Right hindlimb (tissue), 1 donor: ENCODE results near the gene MAPK7.
"Not testable (repeated sequence)": the region's sequence is repeated elsewhere in the genome, so short reads cannot be mapped to it uniquely, and the experiment has no call there.

ENCODE experiments used
- DNase-seq: peaks from one replicate; pipeline ENCODE4 v3.0.0-alpha.2; 2018

MAPK7 gene

GRCh38 chr17:19343671-19344151, 34.6 kb upstream of the MAPK7 start:
- peak; percentile 25 for DNase-seq

GRCh38 chr17:19344311-19345066, 33.8 kb upstream of the MAPK7 start:
- peak; percentile 24 for DNase-seq

- peak; percentile 18 for DNase-seq
These were observed 33.2 kb upstream of the MAPK7 start for GRCh38 chr17:19345067-19345460.

DNA sequence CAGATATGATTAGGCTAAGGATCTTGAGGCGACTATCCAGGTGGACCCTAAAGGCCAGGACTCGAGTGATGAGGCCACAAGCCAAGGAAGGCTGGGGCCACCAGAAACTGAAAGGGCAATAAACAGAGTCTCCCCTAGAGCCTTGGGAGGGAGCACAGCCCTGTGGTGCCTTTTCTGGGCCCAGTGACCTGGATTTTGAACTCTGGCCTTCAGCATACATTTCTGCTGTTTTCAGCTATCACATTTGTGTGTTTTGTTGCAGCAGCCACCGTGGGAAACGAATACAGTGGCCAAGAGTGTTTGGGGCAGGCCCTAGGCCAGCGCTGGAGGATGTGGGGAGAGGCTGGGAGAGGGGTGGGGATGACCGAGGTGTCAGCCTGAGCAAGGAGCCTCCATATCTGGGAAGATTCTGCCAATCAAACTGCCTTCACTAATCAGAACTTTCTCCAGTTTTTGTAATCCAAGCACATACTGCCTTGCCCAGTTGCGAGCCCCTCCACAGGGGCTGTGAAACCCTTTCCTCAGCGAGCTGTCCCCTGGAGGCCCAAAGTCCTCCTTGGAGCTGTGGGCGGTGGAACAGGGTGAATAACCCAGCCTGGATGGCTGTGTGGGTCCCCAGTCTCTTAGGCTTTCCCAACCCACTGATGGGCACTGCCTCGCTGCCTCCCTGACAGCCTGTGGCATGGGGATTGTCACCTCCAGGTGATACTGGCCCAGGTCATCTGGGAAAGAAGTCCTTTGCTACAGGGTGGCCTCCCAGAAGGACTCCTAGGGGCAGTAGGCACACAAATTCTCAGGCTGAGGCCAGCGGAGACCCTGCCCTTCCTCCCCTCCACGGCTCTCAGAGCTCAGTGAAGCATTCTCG, 32.6 kb upstream of the MAPK7 start:
- peak; percentile 15 for DNase-seq

DNA sequence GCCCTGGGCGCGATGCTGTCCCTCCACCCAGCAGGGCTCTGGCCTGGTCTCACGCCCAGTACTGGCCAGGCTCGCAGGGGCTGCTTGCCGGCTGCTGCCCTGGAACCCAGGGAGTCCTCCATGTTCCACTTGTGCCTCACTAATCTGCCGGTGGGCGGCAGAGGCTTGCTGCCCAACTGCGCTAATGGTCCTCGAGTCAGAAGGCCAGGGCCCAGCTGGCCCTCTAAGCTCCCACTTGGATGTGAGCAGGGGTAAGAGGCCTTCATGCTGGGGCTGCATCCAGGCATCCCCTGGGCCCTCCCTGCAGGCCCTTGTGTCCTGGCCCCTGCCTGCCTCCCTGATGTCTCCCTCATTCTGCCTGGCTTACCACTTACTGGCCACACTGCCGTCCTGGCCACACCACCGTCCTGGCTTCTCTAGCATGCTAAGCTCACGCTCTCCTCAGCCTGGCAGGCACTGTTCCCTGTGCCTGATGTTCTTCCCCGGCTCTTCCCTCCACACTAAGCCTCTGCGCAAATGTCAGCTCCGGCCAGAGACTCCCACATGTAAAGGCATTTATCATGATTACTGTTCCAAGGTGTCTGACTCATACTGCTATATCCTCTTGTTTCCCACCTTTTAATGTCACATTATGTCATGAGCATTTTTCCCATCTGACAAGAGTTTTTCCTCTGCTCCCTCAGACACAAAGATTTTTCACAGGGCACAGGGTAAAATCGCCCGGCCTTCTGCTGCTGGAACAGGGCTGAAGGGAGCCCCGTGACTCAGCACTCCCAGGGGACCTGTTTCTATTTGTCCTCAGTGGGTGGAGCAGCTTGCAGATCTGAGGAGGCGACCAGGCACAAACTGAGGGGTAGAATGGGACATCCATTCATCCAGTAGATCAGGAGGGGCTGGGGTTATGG, 31.7 kb upstream of the MAPK7 start:
- peak; percentile 76 for DNase-seq

GRCh38 chr17:19347323-19348080, 30.8 kb upstream of the MAPK7 start:
- peak; percentile 21 for DNase-seq

DNA sequence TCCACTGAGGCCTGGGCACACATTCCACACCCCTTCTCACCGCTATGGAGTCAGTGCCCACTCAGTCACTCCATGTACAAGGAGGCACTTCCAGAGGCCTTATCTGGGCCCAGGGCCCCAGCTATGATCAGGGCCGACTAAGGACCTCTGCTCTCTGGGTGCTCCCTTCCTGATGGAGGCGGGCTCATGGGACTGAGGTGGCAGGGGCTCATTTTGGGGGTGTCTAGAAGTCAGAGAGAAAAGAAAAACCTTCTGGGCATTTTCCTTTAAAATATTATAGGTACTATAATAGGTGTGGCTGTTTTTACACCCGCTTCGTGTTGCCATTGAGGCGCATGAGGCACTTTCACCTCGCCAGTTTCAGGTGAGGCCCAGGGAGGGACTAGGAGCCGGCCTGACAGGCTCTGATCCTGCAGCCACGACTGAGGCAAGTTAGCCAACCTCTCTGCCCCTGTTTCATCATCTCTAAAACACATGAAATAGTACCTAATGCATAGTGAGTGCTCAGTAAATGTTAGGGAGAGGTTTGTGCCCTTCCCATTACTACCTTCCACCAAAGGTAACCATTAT, 30.1 kb upstream of the MAPK7 start:
- DNase-seq = no peak

DNA sequence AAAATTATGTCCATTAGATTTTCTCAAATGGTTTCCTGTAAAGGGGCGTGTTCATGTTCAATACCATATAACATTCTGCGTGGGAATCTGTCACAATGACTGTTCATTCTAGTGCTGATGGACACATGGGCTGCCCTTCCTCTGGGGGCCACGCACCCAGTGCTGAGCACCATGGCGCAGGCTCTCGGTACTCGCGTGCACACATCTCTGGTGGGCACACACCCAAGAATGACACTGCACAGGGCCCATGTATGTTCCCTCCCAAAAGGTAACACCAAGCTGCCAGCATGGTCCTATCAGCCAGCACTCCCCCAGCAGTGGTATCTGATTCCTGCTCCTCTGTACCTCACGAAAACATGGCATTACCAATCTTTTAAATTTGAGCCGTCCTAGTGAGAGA, 29.5 kb upstream of the MAPK7 start:
- peak; percentile 19 for DNase-seq

GRCh38 chr17:19353401-19353800, 24.9 kb upstream of the MAPK7 start:
- DNase-seq = not testable (repeated sequence)

- no peak for DNase-seq
These were observed 23.6 kb upstream of the MAPK7 start for GRCh38 chr17:19354748-19355147.

- DNase-seq = no peak
These were observed 20.9 kb upstream of the MAPK7 start for GRCh38 chr17:19357351-19357750.

DNA sequence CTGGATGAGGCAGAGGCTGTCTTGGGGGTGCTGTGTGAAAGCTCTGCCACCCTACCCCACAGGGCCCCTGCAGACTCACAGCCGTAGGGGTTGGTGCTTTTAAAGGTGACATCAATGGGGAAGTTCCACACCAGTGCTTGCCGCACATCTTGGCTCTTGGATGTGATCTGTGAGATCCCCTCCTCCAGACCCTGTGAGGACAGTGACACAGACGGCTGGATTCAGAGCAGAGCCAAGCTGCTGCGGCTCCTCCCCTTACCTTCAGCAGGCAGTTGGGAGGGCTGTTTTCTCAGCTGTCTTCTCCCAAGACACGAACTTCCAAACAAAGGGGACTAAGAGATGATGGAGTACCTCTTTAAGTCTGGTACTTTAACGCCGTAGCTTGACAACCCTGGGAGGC, 20.5 kb upstream of the MAPK7 start:
- DNase-seq = peak; percentile 9

GRCh38 chr17:19359151-19359550, 19.1 kb upstream of the MAPK7 start:
- peak; percentile 11 for DNase-seq

DNA sequence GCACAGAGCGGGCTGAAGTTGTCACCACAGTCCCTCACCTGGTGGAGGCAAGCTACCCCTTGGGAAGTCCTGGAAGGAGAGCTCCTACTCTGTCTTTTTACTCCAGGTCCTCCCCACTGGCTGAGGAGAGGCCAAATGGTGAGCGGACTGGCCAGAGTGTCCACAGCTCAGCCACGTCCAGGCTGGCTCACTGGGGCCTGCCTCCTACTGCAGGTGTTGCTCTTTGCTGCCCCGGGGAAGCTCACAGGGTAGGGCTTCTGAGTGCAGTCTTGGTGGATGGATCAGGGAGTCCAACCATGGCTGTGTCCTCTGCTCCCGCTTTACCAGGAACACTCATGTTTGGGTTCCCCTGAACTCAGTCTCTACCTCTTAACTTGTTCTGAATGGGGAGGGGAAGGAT, 18.4 kb upstream of the MAPK7 start:
- DNase-seq = peak; percentile 14

- DNase-seq = no peak
These were observed 17.5 kb upstream of the MAPK7 start for GRCh38 chr17:19360772-19361171.

GRCh38 chr17:19361326-19361725, 17.0 kb upstream of the MAPK7 start:
- DNase-seq = peak; percentile 19

DNA sequence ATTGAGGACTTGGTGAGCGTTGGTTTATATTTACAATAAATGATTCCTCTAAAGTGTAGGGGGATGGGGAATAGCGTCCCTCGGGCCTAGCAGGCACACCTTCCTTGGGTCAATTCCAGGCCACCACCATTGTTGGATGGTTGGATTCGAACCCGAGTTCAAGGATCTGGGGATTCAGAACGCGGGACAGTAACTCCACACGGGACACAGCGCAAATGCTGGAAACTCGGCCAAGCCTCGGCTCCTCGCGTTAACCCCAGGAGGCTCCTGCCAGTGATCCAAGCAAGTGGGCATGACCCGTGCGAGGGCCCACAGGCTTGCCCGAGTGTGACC, 16.4 kb upstream of the MAPK7 start:
- no peak for DNase-seq

DNA sequence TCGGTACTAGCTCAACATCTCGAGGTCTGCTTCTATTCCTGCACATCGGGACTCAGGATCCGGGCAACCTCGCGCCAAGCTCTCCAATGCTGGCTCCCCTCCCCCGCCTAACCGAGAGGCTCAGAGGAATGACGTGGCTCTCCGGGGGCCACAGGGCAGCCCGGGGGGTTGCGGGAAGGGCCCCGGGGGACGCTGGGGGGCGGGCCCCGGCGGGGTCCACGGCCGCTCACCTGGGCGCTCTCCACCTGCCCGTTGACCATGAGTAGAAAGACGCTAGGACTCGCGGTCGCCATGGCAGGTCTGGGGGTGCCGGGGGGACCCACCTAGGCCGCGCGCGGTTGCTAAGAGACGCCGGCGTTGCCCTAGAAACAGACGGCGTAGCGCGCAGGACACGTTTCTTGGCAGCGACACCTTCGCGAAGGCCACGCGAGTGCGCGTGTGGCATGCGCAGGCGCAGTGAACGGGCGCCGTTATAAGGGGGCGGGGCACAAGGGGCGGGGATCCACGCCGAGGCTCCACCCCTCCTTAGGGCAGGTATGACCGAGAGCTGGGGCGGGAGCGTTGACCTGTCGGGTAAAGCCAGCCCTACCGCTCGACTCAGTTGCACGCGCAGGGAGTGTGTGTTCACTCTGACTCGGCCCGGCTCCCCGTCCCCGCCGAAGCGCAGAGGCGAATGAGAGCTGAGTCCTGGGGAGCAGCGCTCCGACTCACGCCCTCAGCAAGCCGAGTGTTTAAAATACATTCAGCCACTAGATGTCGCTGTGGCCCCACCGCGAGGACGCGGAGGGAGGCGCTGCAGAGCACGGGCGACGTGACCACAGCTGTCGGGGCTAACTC, 15.8 kb upstream of the MAPK7 start, which contains the start of gene B9D1:
Gene B9D1 (minus strand): TSS at position 447 of the 837 bp plus-strand sequence. CDS start 154 bp downstream, at position 293.
- peak; percentile 95 for DNase-seq

DNA sequence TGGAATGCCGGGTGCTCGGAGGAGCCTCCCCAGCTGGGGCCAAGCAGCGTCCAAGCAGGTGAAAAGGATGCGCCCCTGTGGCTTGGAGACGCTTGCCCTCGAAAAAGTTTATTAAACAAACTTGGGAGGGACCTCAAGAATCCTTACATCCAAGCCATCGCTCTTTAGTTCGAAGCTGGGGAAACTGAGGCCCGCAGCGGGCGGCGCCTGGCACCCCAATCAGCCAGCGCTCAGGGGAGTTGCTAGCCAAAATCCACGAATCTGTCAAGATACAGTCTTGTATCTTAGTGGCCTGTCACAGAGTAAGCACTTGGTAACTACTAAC, 15.2 kb upstream of the MAPK7 start:
- DNase-seq = no peak

GRCh38 chr17:19363460-19364035, 14.8 kb upstream of the MAPK7 start:
- DNase-seq = peak; percentile 19
